ENCODE results near the gene AFF2.

The AFF2 gene

GRCh38 chrX:148811236-148811635 lies 310.8 kb downstream of the AFF2 start:
- TF ChIP-seq CTCF (IDR thresholded peaks at IDR 0.05; ENCODE audit: low read depth, low read length) = no peak
- peak; percentile 36 to 43 for DNase-seq (ENCODE audit: low read depth in 2 of 2)
- H3K4me3 ChIP-seq (replicated peaks in 1 of 2; ENCODE audit: low read depth in 2 of 2, low read length in 2 of 2) = no peak overlapping the region

- DNase-seq (ENCODE audit: low read depth in 2 of 2) = peak in 1 of 2 donors; percentile 4
- H3K4me3 ChIP-seq (replicated peaks in 1 of 2; ENCODE audit: low read depth in 2 of 2, low read length in 2 of 2) = no peak overlapping the region
- no peak for TF ChIP-seq CTCF (IDR thresholded peaks at IDR 0.05; ENCODE audit: low read depth, low read length)
These were observed 313.0 kb downstream of the AFF2 start for GRCh38 chrX:148813422-148813821.

GRCh38 chrX:148813967-148814366 lies 313.6 kb downstream of the AFF2 start:
- DNase-seq (ENCODE audit: low read depth in 2 of 2) = no peak
- no peak for TF ChIP-seq CTCF (IDR thresholded peaks at IDR 0.05; ENCODE audit: low read depth, low read length)
- H3K4me3 ChIP-seq (replicated peaks in 1 of 2; ENCODE audit: low read depth in 2 of 2, low read length in 2 of 2) = no peak overlapping the region

- H3K4me3 ChIP-seq (replicated peaks in 1 of 2; ENCODE audit: low read depth in 2 of 2, low read length in 2 of 2) = no peak overlapping the region
- TF ChIP-seq CTCF (IDR thresholded peaks at IDR 0.05; ENCODE audit: low read depth, low read length) = no peak
- DNase-seq (ENCODE audit: low read depth in 2 of 2) = peak in 1 of 2 donors; percentile 0
These were observed 315.0 kb downstream of the AFF2 start for GRCh38 chrX:148815218-148815961.

- no peak overlapping the region for H3K4me3 ChIP-seq (replicated peaks in 1 of 2; ENCODE audit: low read depth in 2 of 2, low read length in 2 of 2)
- TF ChIP-seq CTCF (IDR thresholded peaks at IDR 0.05; ENCODE audit: low read depth, low read length) = no peak
- DNase-seq (ENCODE audit: low read depth in 2 of 2) = no peak
These were observed 323.6 kb downstream of the AFF2 start for GRCh38 chrX:148823986-148824385.

GRCh38 chrX:148825696-148826095 lies 325.3 kb downstream of the AFF2 start:
- no peak for DNase-seq (ENCODE audit: low read depth in 2 of 2)
- no peak for TF ChIP-seq CTCF (IDR thresholded peaks at IDR 0.05; ENCODE audit: low read depth, low read length)
- no peak overlapping the region for H3K4me3 ChIP-seq (replicated peaks in 1 of 2; ENCODE audit: low read depth in 2 of 2, low read length in 2 of 2)

GRCh38 chrX:148836741-148837140 lies 336.3 kb downstream of the AFF2 start:
- TF ChIP-seq CTCF (IDR thresholded peaks at IDR 0.05; ENCODE audit: low read depth, low read length) = no peak
- DNase-seq (ENCODE audit: low read depth in 2 of 2) = no peak
- no peak overlapping the region for H3K4me3 ChIP-seq (replicated peaks in 1 of 2; ENCODE audit: low read depth in 2 of 2, low read length in 2 of 2)

All from cardiac fibroblast (primary cell).